ENCODE data around the gene COMMD2.
A peak's percentile ranks its signal among the peaks of the same experiment; 100 is the strongest.

The COMMD2 gene

DNA sequence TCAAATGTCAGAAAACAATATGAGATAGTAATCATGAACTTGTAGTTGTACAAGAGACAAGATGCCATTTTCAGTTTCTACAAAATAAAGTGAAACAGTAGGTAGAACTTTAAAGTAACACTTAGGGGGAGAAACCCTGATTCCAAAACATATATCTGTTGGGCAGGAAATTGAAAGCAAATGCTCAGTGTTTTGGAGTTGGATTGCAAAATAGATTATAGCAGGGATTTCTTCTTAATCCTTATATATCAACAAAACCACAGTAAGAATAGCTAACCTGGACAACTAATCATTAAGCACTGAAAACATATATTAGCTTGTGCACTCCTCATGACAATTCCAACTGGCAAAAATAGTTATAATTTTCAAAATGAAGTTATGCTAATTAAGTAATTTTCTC, 46.9 kb downstream of the COMMD2 start:
- no peak for DNase-seq (ENCODE audit: low read depth in 2 of 3, low spot score in 1 of 3)

DNA sequence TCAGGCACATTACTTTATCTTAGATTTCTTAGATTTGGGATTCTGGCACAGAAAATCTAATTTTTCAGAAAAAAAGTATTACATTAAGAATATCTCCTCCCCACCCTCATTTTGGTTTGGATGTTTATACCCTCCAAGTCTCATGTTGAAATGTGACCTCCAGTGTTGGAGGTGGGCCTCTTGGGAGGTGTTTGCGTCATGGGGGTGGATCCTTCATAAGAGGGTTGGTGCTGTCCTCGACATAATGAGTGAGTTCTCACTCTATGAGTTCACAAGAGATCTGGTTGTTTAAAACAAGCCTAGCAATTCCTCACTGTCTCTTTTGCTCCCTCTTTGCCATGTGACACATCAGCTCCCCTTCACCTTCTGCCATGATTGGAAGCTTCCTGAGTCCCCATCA, 48.8 kb downstream of the COMMD2 start:
- no peak for DNase-seq (ENCODE audit: low read depth in 2 of 3, low spot score in 1 of 3)

DNA sequence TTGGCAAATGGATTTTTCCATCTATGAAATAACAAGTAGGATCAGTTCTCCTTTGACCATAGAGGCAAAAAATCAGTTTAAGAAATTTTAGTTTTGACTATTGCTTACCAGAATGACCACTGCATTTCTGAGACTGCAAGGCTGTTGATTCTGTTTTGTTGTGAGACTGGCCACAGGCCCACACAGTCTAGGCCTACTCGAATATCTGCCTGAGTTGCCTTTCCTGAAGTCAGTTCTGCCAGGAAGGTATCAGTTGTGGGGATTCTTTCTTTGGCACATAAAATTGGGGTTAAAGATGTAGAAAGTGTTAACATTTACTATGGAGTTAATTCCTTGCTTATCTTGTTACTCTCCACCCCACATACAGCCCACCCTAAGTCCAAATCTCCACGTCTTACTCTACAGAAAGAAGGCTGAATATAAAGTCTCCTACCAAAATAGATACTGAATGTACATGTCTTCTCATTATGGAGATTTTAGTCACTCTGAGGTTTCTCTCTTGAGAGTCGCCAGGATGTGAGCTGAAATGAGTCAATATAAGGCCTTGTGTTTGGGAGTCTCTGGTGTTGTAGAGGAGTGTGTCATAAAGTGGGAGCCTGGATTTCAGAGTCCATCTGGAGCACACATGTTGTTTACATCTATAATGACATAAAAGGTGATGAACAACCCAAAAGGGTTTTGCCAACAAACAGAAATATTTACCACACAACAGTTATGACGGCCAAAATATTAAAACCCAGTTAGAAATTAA, 49.4 kb downstream of the COMMD2 start:
- DNase-seq (ENCODE audit: low read depth in 2 of 3, low spot score in 1 of 3): peak in 1 of 3 donors; percentile 7

- no peak for DNase-seq (ENCODE audit: low read depth in 2 of 3, low spot score in 1 of 3)
These were observed 50.3 kb downstream of the COMMD2 start for GRCh38 chr3:149701977-149702350.

GRCh38 chr3:149701206-149701976, 50.9 kb downstream of the COMMD2 start:
- DNase-seq (ENCODE audit: low read depth in 2 of 3, low spot score in 1 of 3): peak in 1 of 3 donors; percentile 8

Data from stimulated activated CD4-positive, alpha-beta T cell treated with anti-CD3 and anti-CD28 coated beads, Interleukin-12 subunit alpha, Interleukin-12 subunit beta, amount 100 ng/mL, for 48 hours (primary cell).